HCT116 (cell line): ENCODE results near the gene TEAD1.

ENCODE experiments used
- EGR1 ChIP-seq: IDR thresholded peaks from 2 replicates; pipeline ENCODE4 v1.6.1; 2012; ENCODE audit warnings: low read depth
- POLR2A ChIP-seq: IDR thresholded peaks from 2 replicates; pipeline ENCODE4 v1.7.0; 2011; ENCODE audit warnings: borderline replicate concordance; ENCODE audit not compliant: insufficient read depth, insufficient read length; ENCODE audit errors: extremely low read depth
- POLR2AphosphoS5 ChIP-seq: IDR thresholded peaks from 2 replicates; pipeline ENCODE4 v1.6.1; 2011; ENCODE audit warnings: mild to moderate bottlenecking, low read depth, low read length, moderate library complexity
- RAD21 ChIP-seq: IDR thresholded peaks from 2 replicates; pipeline ENCODE4 v1.6.1; 2012; ENCODE audit warnings: low read depth, mild to moderate bottlenecking
- REST ChIP-seq: IDR thresholded peaks from 2 replicates; pipeline ENCODE4 v1.6.1; 2012; ENCODE audit warnings: low read depth

DNA sequence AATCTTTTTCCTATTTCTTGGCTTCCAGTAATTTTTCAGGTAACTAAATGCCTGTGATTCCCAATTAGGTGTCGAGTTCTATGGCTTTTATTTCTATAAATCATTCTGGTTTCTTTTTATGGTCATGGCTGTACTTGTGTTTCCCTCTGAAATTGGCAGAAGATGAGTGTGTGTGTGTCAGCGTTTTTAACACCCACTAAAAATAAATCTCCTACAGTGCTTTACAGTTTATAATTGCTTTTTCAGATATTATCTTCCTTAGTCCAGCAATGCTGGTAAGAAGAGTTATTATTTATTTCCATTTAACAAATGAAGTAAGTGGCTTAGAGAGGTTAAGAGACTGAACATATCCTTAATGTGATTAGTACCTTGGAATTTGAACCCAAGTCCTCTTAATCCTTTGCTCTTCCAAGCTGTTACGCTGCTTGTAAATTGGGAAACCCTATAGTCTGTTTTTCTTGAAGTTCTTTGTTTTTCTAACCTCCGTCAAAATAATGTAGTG is 125.2 kb downstream of the TEAD1 start:
- TF ChIP-seq REST = no peak
- no peak for TF ChIP-seq EGR1
- TF ChIP-seq POLR2AphosphoS5 = no peak
- no peak for TF ChIP-seq POLR2A
- no peak for TF ChIP-seq RAD21
